Measurements from ENCODE around the gene TRIM29.
"Not testable (repeated sequence)": the region's sequence is repeated elsewhere in the genome, so short reads cannot be mapped to it uniquely, and the experiment has no call there.

TRIM29 gene

GRCh38 chr11:120172054-120172911 lies 34.4 kb upstream of the TRIM29 start:
- peak; percentile 89 for DNase-seq (ENCODE audit: low spot score)

- peak; percentile 5 for DNase-seq (ENCODE audit: low spot score)
These were observed 32.9 kb upstream of the TRIM29 start for GRCh38 chr11:120170741-120171261.

DNA sequence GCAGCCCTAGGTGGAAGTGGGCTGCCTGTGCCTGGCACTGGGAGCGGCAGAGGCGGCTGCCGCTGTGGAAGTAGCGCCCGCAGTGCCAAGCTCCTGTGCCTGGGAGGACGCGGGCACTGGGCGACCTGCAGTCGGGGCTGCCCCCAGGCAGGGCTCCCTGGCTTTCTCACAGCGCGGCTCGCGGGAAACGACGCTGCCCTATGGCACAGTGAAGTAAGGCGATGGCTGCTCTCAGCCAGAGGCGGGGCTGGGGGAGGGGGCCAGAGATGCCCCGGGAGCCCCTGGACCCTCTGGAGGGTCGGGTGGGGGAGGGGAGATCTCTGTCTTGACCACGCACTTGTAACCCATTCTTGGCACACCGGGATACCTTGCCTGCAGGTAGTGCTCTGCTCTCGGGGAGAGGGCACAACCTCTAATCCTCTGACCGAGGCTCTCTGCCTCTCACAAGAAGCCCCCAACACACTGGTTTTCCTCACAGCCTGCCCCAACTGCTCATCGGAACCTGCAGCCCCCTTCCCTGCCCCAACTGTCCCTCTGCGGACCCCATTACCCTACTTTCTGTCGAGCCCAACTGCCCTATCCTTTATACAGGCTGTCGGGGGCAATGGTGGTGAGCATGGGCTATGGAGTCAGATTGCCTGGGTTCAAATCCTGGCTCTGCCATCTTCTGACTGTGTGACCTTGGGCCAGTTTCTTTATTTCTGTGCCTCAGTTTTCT lies 32.2 kb upstream of the TRIM29 start:
- peak; percentile 3 for DNase-seq (ENCODE audit: low spot score)

GRCh38 chr11:120168960-120169681 lies 31.2 kb upstream of the TRIM29 start:
- peak; percentile 95 for DNase-seq (ENCODE audit: low spot score)

GRCh38 chr11:120168108-120168959 lies 30.4 kb upstream of the TRIM29 start:
- peak; percentile 17 for DNase-seq (ENCODE audit: low spot score)

DNA sequence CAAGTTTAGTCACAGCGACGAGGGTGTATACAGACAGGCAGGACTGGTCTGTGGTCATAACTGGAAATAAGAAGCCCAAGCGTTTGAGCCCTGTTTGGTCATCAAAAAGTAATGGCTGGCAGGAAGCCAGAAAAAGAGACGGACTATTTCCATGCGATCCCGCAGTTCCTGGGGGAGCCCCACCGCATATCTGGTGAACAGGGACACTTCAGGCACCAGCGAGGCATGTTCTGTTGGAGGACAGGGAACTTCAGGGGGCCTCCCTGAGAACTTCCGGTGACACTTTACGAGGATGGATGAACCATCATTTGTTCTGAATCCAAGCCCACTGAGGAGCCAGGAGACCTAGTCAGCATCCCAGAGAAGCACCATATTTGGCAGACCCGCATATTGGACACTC lies 29.7 kb upstream of the TRIM29 start:
- no peak for DNase-seq (ENCODE audit: low spot score)

GRCh38 chr11:120160436-120160835 lies 22.5 kb upstream of the TRIM29 start:
- DNase-seq (ENCODE audit: low spot score) = no peak

DNA sequence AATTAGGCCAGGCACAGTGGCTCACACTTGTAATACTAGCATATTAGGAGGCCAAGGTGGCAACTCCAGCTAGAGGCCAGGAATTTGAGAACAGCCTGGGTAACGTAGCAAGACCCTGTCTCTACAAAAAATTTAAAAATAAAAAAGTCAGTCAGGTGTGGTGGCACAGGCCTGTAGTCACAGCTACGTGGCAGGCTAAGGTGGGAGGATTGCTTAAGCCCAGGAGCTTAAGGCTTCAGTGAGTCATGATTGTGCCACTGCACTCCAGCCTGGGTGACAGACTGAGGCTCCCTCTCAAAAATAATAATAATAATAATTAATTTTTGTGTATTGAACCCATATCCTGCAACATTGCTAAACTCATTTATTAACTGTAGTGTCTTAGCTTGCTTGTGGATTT lies 15.3 kb upstream of the TRIM29 start:
- DNase-seq (ENCODE audit: low spot score) = no peak

- DNase-seq (ENCODE audit: low spot score) = no peak
These were observed 13.6 kb upstream of the TRIM29 start for GRCh38 chr11:120151536-120151935.

- no peak for DNase-seq (ENCODE audit: low spot score)
These were observed 11.3 kb upstream of the TRIM29 start for GRCh38 chr11:120149246-120149645.

DNA sequence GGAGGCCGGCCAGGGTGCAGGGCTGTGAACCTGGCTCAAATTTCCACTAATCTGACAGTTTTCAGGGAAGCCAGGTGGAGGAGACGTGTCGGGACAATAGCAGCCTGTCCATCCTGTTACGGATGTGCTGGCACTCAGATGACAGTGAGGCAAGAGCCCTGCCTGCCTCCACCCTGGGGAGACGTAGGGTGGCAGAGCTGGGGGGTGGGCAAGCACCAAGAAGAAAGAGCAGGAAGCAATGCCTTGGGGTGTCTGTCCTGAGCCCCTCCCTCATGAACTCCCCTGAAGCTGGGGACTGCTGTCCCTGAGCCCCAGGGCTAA lies 10.0 kb upstream of the TRIM29 start:
- no peak for DNase-seq (ENCODE audit: low spot score)

DNA sequence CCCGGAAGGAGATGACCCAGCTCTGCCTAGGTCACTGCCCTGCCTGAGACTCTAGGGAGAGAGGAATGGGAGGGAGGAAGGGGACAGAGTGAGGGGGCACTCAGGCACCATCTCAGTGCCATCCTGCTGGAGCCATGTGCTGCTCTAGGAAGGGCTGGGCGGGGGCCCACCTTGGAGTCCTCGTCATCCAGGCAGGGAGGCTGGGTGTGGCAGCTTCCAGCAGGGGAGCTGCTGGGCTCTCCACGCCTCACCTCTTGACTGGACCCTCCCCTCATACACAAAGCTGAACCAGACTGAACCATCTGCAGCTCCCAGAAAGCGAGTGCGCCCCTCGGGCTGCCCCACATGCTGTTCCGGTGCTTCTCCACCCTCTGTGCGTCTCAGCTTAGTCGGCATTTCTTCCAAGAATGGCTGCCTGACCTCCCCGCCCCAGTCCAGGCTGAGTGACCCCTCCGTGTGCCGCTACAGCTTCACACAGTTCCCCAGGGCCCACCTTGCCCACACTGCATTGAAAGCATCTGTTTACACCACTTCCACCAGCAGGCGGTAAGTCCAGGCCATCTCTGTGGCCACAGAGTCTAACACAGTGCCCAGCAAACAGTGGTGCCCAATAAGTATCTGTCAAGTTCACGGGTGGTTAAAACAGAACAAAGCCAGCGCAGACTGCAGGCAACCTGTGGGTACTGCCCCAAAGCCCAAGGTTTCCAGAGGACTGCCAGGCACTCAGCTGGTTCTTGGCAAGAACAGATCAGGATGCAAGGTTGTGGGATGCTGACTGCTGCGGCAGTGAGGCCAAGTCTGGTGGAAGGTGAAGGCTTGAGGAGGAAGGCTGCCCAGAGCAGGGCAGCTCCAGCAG lies 9.4 kb upstream of the TRIM29 start:
- DNase-seq (ENCODE audit: low spot score) = peak; percentile 6

DNA sequence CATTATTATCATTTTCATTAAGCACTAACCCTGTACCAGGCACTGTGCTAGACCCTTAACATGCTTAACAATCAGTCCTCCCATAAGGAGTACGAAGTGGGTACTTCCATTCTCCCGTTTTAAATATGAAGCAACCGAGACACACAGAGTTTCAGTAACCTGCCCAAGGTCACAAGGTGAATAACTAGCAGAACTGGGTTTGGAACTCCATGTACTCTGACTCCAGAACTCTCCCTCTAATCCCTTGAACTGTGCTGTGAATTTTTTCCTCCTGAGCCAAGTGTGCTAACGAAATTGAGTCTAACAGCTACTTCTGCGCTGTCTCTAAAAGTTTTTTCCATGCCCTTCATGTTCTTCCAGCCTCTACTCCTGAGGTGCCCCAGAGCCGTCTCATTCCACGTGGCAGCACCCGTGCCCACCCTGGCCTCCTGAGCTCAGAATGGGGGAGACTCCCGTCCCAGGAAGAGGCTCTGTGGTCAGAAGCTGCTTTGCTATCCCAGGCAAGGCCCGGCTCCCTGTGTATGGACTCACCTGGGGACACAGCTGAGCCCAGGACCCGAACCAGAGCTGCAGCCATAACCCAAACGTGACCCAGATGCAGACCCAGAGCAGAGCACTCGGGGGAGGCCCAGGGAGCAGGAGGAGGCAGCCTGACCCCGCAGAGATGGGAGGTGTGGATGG lies 8.6 kb upstream of the TRIM29 start:
- DNase-seq (ENCODE audit: low spot score) = peak; percentile 6

DNA sequence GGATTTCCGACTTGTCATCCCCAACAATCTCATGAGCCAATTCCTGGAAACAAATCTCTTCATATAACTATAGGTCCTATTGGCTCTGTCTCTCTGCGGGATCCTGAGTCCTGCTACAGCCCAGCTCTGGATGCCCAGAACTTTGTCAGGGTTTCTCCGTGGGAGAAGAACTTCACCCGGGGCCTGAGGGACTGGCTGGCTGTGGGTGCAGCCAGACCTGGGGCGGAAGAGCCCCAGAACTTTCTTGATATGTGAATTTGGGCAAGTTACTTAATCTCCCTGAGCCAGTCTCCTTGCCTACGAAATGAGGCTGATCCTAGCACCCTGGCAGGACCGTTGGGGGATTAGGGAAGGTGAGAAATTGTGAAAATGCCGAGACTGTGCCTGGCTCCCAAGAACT lies 6.6 kb upstream of the TRIM29 start:
- DNase-seq (ENCODE audit: low spot score) = peak; percentile 6

DNA sequence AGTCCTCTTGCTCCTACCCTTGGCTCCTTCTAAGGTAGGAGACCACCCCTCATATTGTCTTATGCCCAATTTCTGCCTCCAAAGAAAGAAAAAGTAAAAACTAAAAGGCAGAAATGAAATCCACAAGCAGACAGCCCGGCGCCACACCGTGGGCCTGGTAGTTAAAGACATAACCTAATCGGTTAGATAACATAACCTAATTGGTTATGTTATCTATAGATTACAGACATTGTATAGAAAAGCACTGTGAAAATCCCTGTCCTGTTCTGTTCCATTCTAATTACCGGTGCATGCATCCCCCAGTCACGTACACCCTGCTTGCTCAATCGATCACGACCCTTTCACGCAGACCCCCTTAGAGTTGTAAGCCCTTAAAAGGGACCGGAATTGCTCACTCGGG lies 5.6 kb upstream of the TRIM29 start:
- DNase-seq (ENCODE audit: low spot score) = not testable (repeated sequence)

DNA sequence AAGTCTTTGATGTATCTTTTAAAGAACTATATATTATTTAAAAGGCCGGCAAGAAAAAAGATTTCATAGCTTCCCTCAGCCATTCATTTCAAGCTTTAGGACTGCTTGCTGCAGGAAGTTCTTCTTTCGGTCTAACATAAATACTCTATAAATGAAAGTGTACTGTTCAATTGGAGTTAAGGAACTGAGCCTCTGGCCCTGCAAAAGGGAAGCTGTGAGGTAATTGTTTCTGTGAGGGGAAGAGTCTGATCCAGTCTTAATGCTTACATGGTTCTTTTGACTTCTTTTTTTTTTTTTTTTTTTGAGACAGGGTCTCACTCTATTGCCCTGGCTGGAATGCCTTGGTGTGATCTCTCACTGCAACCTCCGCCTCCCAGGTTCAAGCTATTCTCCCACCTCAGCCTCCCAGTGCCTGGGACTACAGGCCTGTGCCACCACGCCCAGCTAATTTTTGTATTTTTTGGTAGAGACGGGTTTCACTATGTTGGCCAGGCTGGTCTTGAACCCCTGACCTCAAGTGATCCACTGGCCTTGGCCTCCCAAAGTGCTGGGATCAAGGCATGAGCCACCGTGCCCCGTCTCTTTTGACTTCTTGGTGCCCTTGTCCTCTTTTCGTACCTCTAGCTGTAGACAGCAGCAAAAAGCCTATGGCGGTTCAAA lies 4.7 kb upstream of the TRIM29 start:
- DNase-seq (ENCODE audit: low spot score) = no peak

- peak; percentile 4 for DNase-seq (ENCODE audit: low spot score)
These were observed 4.0 kb upstream of the TRIM29 start for GRCh38 chr11:120141768-120142423.

DNA sequence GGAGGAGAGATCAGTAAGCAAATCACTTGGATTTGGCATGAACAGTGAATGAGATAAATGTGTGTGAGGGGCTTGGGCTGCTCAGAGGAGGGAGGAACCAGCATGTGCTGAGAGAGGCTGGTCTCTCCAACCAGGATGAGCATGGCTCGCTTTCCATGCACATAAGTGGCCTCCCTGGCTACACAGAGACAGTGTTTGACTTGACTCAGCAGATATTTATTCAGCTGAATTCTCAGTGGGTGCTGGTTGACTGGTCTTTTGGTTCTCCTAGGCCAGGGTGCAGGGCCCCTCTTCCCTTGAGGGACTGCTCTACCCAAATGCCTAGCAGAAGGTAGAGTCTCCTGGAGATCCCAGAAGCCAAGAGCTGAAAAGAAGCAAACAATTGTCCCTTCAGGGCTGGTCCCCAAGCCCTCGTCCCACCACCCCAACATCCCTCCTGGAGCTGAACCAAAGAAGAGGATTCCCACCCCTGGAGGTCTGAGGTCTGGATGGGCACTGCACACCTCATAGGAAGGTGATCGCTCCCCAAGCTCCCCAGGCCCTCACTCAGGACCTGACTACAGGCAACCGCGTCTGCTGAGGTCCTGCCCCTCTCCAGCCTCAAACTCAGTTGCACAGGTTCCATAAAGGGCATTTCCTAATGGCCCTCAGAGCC lies 3.3 kb upstream of the TRIM29 start:
- DNase-seq (ENCODE audit: low spot score) = peak; percentile 3

Measured in AG20443 (cell line).